ENCODE data around the gene ABCG4.

Gene ABCG4

GRCh38 chr11:119209186-119209585, 60.3 kb downstream of the ABCG4 start:
- no peak for DNase-seq

GRCh38 chr11:119210050-119210449, 61.2 kb downstream of the ABCG4 start:
- DNase-seq = no peak

Data from right hindlimb (tissue), 1 donor.